NB4 (cell line): ENCODE data around the gene LIN7C.
A peak's percentile ranks its signal among the peaks of the same experiment; 100 is the strongest.
"Not testable (repeated sequence)": the region's sequence is repeated elsewhere in the genome, so short reads cannot be mapped to it uniquely, and the experiment has no call there.

Experiments
- DNase-seq: peaks from one replicate; pipeline ENCODE4 v3.0.0; 2010; ENCODE audit warnings: low read depth
- H3K4me3 ChIP-seq: one replicate; pipeline ENCODE4 v1.5.1; 2011; ENCODE audit warnings: mild to moderate bottlenecking, low read depth, low read length, moderate library complexity
- MYC ChIP-seq: IDR thresholded peaks from 2 replicates; pipeline ENCODE4 v1.6.1; 2011; ENCODE audit warnings: low read depth, low read length
- POLR2A ChIP-seq: IDR thresholded peaks from 2 replicates; pipeline ENCODE4 v1.6.1; 2011; ENCODE audit warnings: mild to moderate bottlenecking; ENCODE audit not compliant: insufficient read length; ENCODE audit errors: extremely low read depth
- TF ChIP-seq, protein P1 (sequence below): IDR thresholded peaks from one replicate; pipeline ENCODE4 v1.5.1; 2012; ENCODE audit warnings: low read depth, low read length
- TF ChIP-seq, protein P2 (sequence below): IDR thresholded peaks from 2 replicates; pipeline ENCODE4 v1.6.1; 2011; ENCODE audit warnings: low read depth, low read length

The LIN7C gene

DNA sequence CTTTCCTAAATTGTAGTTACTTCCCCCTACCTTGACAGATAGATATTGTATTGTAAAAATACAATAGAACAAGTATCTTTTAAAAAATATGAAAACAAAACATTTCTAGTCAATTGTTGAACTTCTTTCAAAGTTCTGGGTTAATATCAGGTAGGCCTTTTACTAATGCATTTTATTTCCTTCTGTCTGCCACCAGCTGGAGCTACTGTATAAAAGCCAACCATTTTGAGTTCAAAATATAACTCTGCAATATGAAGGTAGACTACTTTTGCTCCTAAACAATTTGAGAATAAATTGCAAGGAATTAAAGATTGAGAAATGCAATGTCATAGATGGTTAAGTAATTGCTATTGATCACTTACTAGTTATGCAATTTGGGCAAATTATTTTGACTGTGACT lies 22.1 kb upstream of the LIN7C start:
- no peak overlapping the region for H3K4me3 ChIP-seq
- TF ChIP-seq MYC (no peak), POLR2A (no peak)
- TF ChIP-seq, protein P1, sequence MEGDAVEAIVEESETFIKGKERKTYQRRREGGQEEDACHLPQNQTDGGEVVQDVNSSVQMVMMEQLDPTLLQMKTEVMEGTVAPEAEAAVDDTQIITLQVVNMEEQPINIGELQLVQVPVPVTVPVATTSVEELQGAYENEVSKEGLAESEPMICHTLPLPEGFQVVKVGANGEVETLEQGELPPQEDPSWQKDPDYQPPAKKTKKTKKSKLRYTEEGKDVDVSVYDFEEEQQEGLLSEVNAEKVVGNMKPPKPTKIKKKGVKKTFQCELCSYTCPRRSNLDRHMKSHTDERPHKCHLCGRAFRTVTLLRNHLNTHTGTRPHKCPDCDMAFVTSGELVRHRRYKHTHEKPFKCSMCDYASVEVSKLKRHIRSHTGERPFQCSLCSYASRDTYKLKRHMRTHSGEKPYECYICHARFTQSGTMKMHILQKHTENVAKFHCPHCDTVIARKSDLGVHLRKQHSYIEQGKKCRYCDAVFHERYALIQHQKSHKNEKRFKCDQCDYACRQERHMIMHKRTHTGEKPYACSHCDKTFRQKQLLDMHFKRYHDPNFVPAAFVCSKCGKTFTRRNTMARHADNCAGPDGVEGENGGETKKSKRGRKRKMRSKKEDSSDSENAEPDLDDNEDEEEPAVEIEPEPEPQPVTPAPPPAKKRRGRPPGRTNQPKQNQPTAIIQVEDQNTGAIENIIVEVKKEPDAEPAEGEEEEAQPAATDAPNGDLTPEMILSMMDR = no peak
- TF ChIP-seq, protein P2, sequence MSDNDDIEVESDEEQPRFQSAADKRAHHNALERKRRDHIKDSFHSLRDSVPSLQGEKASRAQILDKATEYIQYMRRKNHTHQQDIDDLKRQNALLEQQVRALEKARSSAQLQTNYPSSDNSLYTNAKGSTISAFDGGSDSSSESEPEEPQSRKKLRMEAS = no peak

DNA sequence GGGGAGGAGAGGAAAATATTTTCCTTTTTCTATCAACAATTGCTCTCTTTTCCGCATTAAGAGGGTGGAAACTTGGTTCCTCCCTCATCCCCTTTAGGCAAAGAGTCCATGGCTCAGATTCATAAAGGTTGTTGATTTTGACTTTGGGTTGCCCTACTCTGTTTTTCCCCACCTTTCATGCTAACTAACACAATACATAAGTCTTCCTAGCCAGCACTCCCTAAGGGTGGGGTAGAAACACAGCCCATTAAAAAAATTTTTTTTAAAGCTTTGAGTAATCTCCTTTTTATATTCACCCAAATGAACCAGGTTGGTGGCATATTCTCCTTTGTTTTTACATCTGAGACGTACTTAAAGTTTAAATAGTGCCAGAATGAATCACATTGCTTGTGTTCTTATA lies 20.0 kb upstream of the LIN7C start:
- no peak for DNase-seq
- TF ChIP-seq, protein P2 = no peak
- TF ChIP-seq, protein P1 = no peak
- TF ChIP-seq POLR2A (no peak), MYC (no peak)
- no peak overlapping the region for H3K4me3 ChIP-seq

More for the DNA sequence above, 22.1 kb upstream of the LIN7C start:
- no peak for DNase-seq

DNA sequence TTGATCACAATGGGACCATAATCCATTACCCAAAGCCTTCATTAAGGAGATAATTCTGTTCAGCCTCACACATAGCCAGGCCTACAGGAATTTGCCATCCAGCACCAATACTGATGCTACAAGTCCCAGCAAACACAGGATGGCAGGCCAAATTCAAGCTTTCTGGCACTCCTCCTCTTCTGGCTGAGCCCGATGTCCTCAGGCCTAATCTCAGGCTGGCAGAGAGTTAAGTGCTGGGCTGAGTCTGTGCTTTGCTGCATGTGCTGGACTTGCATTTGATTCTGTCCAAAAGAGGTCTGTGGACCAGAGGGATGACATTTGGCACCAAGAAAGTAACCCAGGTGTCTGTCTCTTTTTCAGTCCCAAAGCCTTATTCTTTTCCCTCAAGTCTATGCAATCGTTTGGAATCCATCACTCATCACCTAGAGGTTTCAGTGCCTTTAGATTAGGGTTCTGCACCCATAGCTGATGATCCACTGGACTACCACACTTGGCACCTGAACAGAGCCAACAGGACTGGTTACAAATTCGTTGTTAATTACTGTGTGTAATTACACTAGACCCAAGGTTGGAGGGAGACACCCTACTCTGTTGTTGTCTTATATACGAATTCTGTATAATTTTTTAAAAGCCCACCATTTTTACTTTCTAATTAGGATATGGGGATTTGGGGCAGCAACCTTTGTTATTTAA lies 19.4 kb upstream of the LIN7C start:
- H3K4me3 ChIP-seq = no peak overlapping the region
- DNase-seq = no peak
- TF ChIP-seq MYC = no peak
- TF ChIP-seq, protein P1 = no peak
- TF ChIP-seq, protein P2 = no peak
- no peak for TF ChIP-seq POLR2A

DNA sequence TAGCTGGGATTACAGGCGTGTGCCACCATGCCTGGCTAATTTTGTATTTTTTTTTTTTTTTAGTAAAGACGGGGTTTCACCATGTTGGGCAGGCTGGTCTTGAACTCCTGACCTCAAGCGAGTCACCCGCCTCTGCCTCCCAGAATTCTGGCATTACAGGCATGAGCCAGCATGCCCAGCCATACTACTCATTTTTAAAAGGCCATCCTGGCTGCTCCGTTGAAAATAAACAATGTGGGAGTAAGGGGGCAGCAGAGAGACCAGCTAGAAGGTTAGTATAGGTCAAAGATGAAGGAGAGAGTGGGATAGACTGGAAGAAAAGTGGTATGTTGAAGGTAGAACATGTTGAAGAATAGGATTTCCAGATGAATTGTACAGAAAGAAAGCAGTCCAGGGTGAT lies 17.6 kb upstream of the LIN7C start:
- TF ChIP-seq, protein P2 = no peak
- TF ChIP-seq POLR2A = no peak
- TF ChIP-seq, protein P1 = peak; percentile 14
- DNase-seq = peak; percentile 14
- no peak overlapping the region for H3K4me3 ChIP-seq

DNA sequence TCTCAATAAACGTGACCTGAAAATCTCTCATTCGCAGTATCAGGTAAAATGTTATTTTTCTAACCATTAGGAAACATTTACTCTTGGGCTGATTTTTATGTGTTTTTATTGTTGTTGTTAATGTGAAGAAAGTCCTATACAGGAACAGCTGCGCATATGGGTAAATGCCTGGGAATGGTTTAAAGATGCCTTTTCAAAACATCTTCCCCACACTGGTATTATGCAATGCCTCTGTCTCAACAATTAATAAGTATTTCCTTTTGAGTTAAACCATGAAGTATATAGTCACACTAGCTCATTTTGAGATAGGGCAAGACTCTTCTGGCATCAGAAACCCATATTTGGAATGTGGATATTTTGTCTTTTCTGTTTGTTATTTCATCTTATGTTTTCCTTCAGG lies 13.7 kb upstream of the LIN7C start:
- peak; percentile 3 for DNase-seq
- TF ChIP-seq, protein P1 = no peak
- no peak overlapping the region for H3K4me3 ChIP-seq

DNA sequence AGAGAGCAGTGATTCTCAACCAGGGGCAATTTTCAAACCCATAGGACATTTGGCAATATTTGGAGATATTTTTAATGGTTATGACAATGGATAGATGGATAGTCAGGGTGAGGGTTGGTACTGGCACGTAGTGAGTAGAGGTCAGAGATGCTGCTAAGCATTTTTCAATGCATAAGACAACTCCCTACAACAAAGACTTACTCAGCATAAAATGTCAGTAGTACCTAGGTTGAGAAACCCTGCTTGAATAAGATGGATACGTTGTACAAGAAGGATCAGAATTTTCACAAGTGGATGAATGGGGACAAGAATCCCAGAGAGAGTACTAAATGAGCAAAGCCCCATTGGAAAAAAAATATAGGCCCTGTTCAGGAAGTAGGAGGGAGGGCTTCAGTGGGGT lies 11.9 kb upstream of the LIN7C start:
- no peak overlapping the region for H3K4me3 ChIP-seq
- no peak for TF ChIP-seq POLR2A
- TF ChIP-seq, protein P2 = no peak
- TF ChIP-seq, protein P1 = no peak
- no peak for TF ChIP-seq MYC
- no peak for DNase-seq

DNA sequence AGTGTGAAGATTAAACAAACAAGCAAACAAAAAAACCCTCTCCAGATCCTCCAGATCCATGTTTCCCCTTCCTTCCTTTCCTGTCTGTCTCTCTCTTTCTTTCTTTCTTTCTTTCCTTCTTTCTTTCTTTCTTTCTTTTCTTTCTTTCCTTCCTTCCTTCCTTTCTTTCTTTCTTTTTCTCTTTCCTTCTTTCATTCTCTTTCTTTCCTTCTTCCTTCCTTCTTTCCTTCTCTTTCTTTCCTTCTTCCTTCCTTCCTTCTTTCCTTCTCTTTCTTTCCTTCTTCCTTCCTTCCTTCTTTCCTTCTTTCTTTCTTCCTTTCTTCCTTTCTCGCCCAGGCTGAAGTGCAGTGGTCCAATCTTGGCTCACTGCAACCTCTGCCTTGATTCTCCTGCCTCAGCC lies 10.9 kb upstream of the LIN7C start:
- H3K4me3 ChIP-seq, DNase-seq: not testable (repeated sequence)
